AG04450 (cell line): ENCODE measurements around the gene RFESD. TPM values are rescaled to one million over a fixed set of nuclear protein-coding genes. Genes with fewer than 3 reads are reported as not detected.

ENCODE experiments used
- CTCF ChIA-PET: fragments of 300-600, 350-600 bp; formaldehyde crosslinking; extraction: SDS; loops from one replicate; lab custom pipeline; 2022; ENCODE audit warnings: antibody characterized with exemption, inconsistent platforms; lab: Charles Lee
- POLR2A ChIA-PET: fragments of 350-600 bp; formaldehyde crosslinking; extraction: SDS; loops from one replicate; lab custom pipeline; 2021; ENCODE audit warnings: antibody characterized with exemption, inconsistent platforms; lab: Yijun Ruan, JAX
- DNase-seq: peaks from one replicate; pipeline ENCODE4 v3.0.0-alpha.2; 2011; ENCODE audit warnings: low read depth, low spot score
- H3K27ac ChIP-seq: one replicate; pipeline ENCODE4 v1.5.1; 2012; ENCODE audit warnings: low read depth, low read length, control low read depth
- H3K27me3 ChIP-seq: one replicate; pipeline ENCODE4 v1.6.0; 2012; ENCODE audit warnings: low read length; ENCODE audit not compliant: control insufficient read depth, insufficient read depth
- H3K4me3 ChIP-seq: 2 replicates; pipeline ENCODE4 v1.5.1; 2011; ENCODE audit warnings: mild to moderate bottlenecking, low read depth, low read length, control low read depth
- H3K9me3 ChIP-seq: 2 replicates; pipeline ENCODE4 v1.5.1; 2012; ENCODE audit warnings: low read length; ENCODE audit not compliant: control insufficient read depth, insufficient read depth
- polyA plus RNA-seq: library from polyadenylated mRNA; depleted of rRNA; stranded (reverse); fragments of >200 nt; gene quantifications from 2 replicates; pipeline ENCODE4 v1.2.3, GENCODE V29; 2011; rRNA removed
- TF ChIP-seq, protein P1 (sequence below): IDR thresholded peaks from 2 replicates; pipeline ENCODE4 v1.5.1; 2011; ENCODE audit warnings: low read depth, low read length, control low read depth, inconsistent platforms

RFESD gene
- polyA plus RNA-seq, 1 experiment, result 3.8 TPM

DNA sequence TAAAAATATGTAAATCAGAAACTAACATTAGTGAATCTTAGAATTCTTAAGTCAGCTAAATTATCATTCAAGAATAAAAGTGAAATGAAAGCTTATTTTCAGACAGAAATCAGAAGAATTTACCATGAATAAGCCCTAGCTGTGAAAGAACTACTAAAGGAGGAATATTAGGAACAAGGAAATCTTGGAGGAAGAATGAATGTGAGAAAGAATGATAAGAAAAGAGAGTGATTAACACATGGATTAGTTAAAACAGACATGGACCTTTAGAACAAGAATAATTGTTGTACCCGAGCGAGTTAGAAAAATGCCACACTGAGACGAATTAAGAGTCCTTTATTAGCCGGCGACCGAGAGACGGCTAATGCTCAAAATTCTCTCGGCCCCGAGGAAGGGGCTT lies 60.5 kb downstream of the RFESD start:
- Histone ChIP-seq H3K9me3 (peaks cover 3% of the 10 kb centered on the region; the same call in 1 of the 2 replicates), H3K27me3 (no peaks in the 10 kb centered on the region), H3K27ac (no peak overlapping the region), H3K4me3 (no peak overlapping the region)
- ChIA-PET POLR2A (no interaction called here), CTCF (no interaction called here)
- TF ChIP-seq, protein P1, sequence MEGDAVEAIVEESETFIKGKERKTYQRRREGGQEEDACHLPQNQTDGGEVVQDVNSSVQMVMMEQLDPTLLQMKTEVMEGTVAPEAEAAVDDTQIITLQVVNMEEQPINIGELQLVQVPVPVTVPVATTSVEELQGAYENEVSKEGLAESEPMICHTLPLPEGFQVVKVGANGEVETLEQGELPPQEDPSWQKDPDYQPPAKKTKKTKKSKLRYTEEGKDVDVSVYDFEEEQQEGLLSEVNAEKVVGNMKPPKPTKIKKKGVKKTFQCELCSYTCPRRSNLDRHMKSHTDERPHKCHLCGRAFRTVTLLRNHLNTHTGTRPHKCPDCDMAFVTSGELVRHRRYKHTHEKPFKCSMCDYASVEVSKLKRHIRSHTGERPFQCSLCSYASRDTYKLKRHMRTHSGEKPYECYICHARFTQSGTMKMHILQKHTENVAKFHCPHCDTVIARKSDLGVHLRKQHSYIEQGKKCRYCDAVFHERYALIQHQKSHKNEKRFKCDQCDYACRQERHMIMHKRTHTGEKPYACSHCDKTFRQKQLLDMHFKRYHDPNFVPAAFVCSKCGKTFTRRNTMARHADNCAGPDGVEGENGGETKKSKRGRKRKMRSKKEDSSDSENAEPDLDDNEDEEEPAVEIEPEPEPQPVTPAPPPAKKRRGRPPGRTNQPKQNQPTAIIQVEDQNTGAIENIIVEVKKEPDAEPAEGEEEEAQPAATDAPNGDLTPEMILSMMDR, result no peak
- no peak for DNase-seq

Other genes starting within 250 kb of the RFESD start
- 81.5 and 118 TPM in 2 replicates for gene SKIC3, start 91.8 kb upstream of the RFESD start, polyA plus RNA-seq
- 12.2 and 18.3 TPM in 2 replicates for gene ARSK, start 91.7 kb upstream of the RFESD start, polyA plus RNA-seq
- 0.17 and 0.24 TPM in 2 replicates for gene GPR150, start 26.7 kb upstream of the RFESD start, polyA plus RNA-seq
- 1.8 and 2.4 TPM in 2 replicates for gene SPATA9, start 36.2 kb downstream of the RFESD start, polyA plus RNA-seq
- gene RHOBTB3, start 84.6 kb downstream of the RFESD start, polyA plus RNA-seq, result 303 and 360 TPM in 2 replicates
- gene GLRX, start 175.9 kb downstream of the RFESD start, polyA plus RNA-seq, result 233 and 306 TPM in 2 replicates